HUES48 (cell line): ENCODE data around the gene EFNB1.

Experiments
- H3K27ac ChIP-seq: one replicate; pipeline ENCODE4 v1.7.0; 2013; ENCODE audit warnings: low read depth, low read length, inconsistent platforms
- H3K27me3 ChIP-seq: 2 replicates; pipeline ENCODE4 v1.6.1; 2013; ENCODE audit warnings: mild to moderate bottlenecking, low read length; ENCODE audit not compliant: control insufficient read depth, insufficient read depth
- H3K36me3 ChIP-seq: 2 replicates; pipeline ENCODE4 v1.6.1; 2013; ENCODE audit warnings: low read length; ENCODE audit not compliant: control insufficient read depth, insufficient read depth
- H3K4me1 ChIP-seq: 2 replicates; pipeline ENCODE4 v1.6.1; 2013; ENCODE audit warnings: mild to moderate bottlenecking, low read length; ENCODE audit not compliant: control insufficient read depth, insufficient read depth
- H3K4me3 ChIP-seq: 2 replicates; pipeline ENCODE4 v1.5.1; 2013; ENCODE audit warnings: mild to moderate bottlenecking, low read depth, low read length
- H3K9ac ChIP-seq: 2 replicates; pipeline ENCODE4 v1.6.1; 2013; ENCODE audit warnings: mild to moderate bottlenecking, low read depth, low read length, moderate library complexity
- H3K9me3 ChIP-seq: 2 replicates; pipeline ENCODE4 v1.6.1; 2013; ENCODE audit warnings: low read length; ENCODE audit not compliant: control insufficient read depth, insufficient read depth

EFNB1 gene

GRCh38 chrX:68834371-68835103 lies 5.7 kb downstream of the EFNB1 start:
- H3K27ac ChIP-seq, result no peak overlapping the region
- no peaks in the 10 kb centered on the region for H3K36me3 ChIP-seq
- H3K4me1 ChIP-seq, result peaks cover 11% of the 10 kb centered on the region; the same call in 1 of the 2 replicates

DNA sequence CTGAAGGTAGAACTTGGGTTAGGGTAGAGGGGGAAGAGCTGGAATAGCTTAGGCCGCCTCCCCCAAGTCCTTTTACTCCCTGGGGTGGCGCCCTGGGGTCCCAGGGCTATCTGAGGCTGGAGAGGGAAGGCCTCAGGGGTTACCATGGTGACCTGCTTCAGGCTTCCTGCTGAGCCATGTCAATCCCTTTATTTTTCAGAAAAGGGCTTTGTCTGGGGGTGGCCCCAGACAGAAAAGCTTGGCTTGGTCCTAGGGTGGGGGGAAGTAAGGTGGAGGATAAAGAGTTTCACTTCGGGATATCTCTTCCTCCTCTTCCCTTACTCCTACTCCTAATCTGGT lies 6.3 kb downstream of the EFNB1 start:
- H3K9me3 ChIP-seq, result 0 out of 2 replicates have a peak, but pooled peaks cover 4% of the 10 kb centered on the region
- peaks cover 11% of the 10 kb centered on the region; the same call in 1 of the 2 replicates for H3K4me1 ChIP-seq
- no peak overlapping the region for H3K9ac ChIP-seq
- peaks cover 73% of the 10 kb centered on the region for H3K27me3 ChIP-seq
- H3K27ac ChIP-seq, result no peak overlapping the region
- no peak overlapping the region for H3K4me3 ChIP-seq
- H3K36me3 ChIP-seq, result 0 out of 2 replicates have a peak, but pooled peaks cover under 1% of the 10 kb centered on the region

More at GRCh38 chrX:68834371-68835103, 5.7 kb downstream of the EFNB1 start:
- peaks cover 79% of the 10 kb centered on the region for H3K27me3 ChIP-seq
- no peak overlapping the region for H3K9ac ChIP-seq
- H3K4me3 ChIP-seq, result no peak overlapping the region
- H3K9me3 ChIP-seq, result 0 out of 2 replicates have a peak, but pooled peaks cover 4% of the 10 kb centered on the region

DNA sequence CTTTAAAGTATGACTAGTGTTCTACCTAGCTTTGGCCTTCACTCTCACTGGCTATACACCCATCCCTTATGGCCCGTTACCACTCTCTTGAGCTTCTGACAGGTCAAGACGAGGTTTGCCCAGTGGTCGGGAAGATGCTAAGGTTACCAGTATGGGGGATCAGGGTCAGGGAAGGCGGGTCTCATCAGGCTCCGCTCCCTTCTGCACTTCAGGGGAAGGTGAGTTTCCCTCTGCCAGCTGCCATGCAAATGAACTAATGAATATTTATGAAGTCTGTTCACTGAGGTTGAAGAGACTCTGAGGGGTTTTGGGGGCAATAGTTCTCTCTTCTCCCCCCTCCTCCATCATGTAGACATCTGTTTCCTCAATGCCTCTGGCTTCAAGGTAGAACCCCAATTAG lies 6.6 kb downstream of the EFNB1 start:
- peaks cover 69% of the 10 kb centered on the region for H3K27me3 ChIP-seq
- H3K4me1 ChIP-seq, result peaks cover 11% of the 10 kb centered on the region; the same call in 1 of the 2 replicates
- no peak overlapping the region for H3K27ac ChIP-seq
- no peak overlapping the region for H3K4me3 ChIP-seq
- 0 out of 2 replicates have a peak, but pooled peaks cover 4% of the 10 kb centered on the region for H3K9me3 ChIP-seq
- H3K9ac ChIP-seq, result no peak overlapping the region
- 0 out of 2 replicates have a peak, but pooled peaks cover 3% of the 10 kb centered on the region for H3K36me3 ChIP-seq

- Histone ChIP-seq H3K4me1 (peaks cover 4% of the 10 kb centered on the region; the same call in 1 of the 2 replicates), H3K36me3 (0 out of 2 replicates have a peak, but pooled peaks cover 3% of the 10 kb centered on the region), H3K9ac (no peak overlapping the region), H3K27me3 (peaks cover 53% of the 10 kb centered on the region), H3K9me3 (0 out of 2 replicates have a peak, but pooled peaks cover 4% of the 10 kb centered on the region), H3K27ac (no peak overlapping the region), H3K4me3 (no peak overlapping the region)
Measured at GRCh38 chrX:68837119-68837518, 8.3 kb downstream of the EFNB1 start.

DNA sequence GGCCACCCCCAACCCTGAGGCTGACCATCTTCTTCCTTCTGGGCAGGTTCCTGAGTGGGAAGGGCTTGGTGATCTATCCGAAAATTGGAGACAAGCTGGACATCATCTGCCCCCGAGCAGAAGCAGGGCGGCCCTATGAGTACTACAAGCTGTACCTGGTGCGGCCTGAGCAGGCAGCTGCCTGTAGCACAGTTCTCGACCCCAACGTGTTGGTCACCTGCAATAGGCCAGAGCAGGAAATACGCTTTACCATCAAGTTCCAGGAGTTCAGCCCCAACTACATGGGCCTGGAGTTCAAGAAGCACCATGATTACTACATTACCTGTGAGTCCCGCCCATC lies 9.7 kb downstream of the EFNB1 start:
- H3K4me1 ChIP-seq, result no peaks in the 10 kb centered on the region
- 0 out of 2 replicates have a peak, but pooled peaks cover 3% of the 10 kb centered on the region for H3K36me3 ChIP-seq

GRCh38 chrX:68839771-68840170 lies 10.9 kb downstream of the EFNB1 start:
- no peak overlapping the region for H3K9ac ChIP-seq
- H3K4me1 ChIP-seq, result no peaks in the 10 kb centered on the region
- H3K27ac ChIP-seq, result no peak overlapping the region
- H3K36me3 ChIP-seq, result 0 out of 2 replicates have a peak, but pooled peaks cover 3% of the 10 kb centered on the region
- H3K4me3 ChIP-seq, result no peak overlapping the region
- H3K27me3 ChIP-seq, result peaks cover 26% of the 10 kb centered on the region
- H3K9me3 ChIP-seq, result 0 out of 2 replicates have a peak, but pooled peaks cover 7% of the 10 kb centered on the region

More for the DNA sequence above, 9.7 kb downstream of the EFNB1 start:
- Histone ChIP-seq H3K9ac (no peak overlapping the region), H3K27ac (no peak overlapping the region), H3K27me3 (peaks cover 39% of the 10 kb centered on the region), H3K9me3 (0 out of 2 replicates have a peak, but pooled peaks cover 5% of the 10 kb centered on the region), H3K4me3 (no peak overlapping the region)

DNA sequence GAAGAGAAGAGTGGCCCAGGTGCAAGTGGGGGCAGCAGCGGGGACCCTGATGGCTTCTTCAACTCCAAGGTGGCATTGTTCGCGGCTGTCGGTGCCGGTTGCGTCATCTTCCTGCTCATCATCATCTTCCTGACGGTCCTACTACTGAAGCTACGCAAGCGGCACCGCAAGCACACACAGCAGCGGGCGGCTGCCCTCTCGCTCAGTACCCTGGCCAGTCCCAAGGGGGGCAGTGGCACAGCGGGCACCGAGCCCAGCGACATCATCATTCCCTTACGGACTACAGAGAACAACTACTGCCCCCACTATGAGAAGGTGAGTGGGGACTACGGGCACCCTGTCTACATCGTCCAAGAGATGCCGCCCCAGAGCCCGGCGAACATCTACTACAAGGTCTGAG lies 11.4 kb downstream of the EFNB1 start:
- H3K4me3 ChIP-seq, result no peak overlapping the region
- H3K9me3 ChIP-seq, result 0 out of 2 replicates have a peak, but pooled peaks cover 7% of the 10 kb centered on the region
- H3K9ac ChIP-seq, result no peak overlapping the region
- H3K27me3 ChIP-seq, result peaks cover 21% of the 10 kb centered on the region
- 0 out of 2 replicates have a peak, but pooled peaks cover 3% of the 10 kb centered on the region for H3K36me3 ChIP-seq
- no peaks in the 10 kb centered on the region for H3K4me1 ChIP-seq
- no peak overlapping the region for H3K27ac ChIP-seq

GRCh38 chrX:68841251-68842049 lies 12.6 kb downstream of the EFNB1 start:
- Histone ChIP-seq H3K27ac (no peak overlapping the region), H3K9ac (no peak overlapping the region), H3K36me3 (0 out of 2 replicates have a peak, but pooled peaks cover 3% of the 10 kb centered on the region), H3K9me3 (0 out of 2 replicates have a peak, but pooled peaks cover 9% of the 10 kb centered on the region), H3K27me3 (peaks cover 10% of the 10 kb centered on the region; the same call in 1 of the 2 replicates), H3K4me1 (peaks cover 10% of the 10 kb centered on the region), H3K4me3 (no peak overlapping the region)

DNA sequence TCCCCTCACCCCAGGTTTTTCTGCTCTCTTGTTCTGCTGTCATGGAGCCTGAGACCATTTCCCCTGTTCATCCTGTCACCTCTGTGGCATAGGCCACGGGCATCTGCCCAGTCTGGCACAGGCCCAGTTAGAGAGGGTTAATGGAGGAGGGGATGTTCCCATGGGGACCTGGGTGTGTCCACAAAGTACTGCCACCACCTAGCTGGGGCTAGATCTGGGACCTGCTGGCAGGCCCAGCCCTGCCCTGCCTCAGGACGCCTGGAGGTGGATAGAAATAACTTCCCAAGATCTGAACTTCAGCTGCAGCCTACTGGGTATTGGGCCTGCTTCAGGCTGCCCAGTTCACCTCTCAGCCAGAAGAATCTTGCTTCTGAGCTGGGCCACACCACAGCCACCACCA lies 13.5 kb downstream of the EFNB1 start:
- Histone ChIP-seq H3K27me3 (peaks cover 5% of the 10 kb centered on the region), H3K4me3 (no peak overlapping the region), H3K27ac (no peak overlapping the region), H3K4me1 (peaks cover 12% of the 10 kb centered on the region), H3K9me3 (0 out of 2 replicates have a peak, but pooled peaks cover 9% of the 10 kb centered on the region), H3K36me3 (0 out of 2 replicates have a peak, but pooled peaks cover 3% of the 10 kb centered on the region), H3K9ac (no peak overlapping the region)

- Histone ChIP-seq H3K27ac (no peak overlapping the region), H3K4me3 (no peak overlapping the region), H3K27me3 (peaks cover 6% of the 10 kb centered on the region), H3K9ac (no peak overlapping the region), H3K4me1 (peaks cover 16% of the 10 kb centered on the region), H3K9me3 (0 out of 2 replicates have a peak, but pooled peaks cover 9% of the 10 kb centered on the region), H3K36me3 (0 out of 2 replicates have a peak, but pooled peaks cover 3% of the 10 kb centered on the region)
Measured at GRCh38 chrX:68842781-68843581, 14.2 kb downstream of the EFNB1 start.
